ENCODE data around the gene TAAR8. TPM values are rescaled to one million over a fixed set of nuclear protein-coding genes. Genes with fewer than 3 reads are reported as not detected.

The TAAR8 gene
- total and polyA plus RNA-seq, 2 of the 13 experiments (the other 11 are each of a cell fraction or from before 2014, with no cell fraction given): 0.07 TPM; not detected in 1

GRCh38 chr6:132512638-132513632 lies 39.5 kb upstream of the TAAR8 start, which contains the start of gene STX7 (continued):
- TF ChIP-seq AHDC1 (CRISPR knock-in tag; IDR thresholded peaks at IDR 0.05; ENCODE audit: borderline replicate concordance): peak; percentile 25; the same call in 1 of the 2 replicates
- peak; percentile 54; the same call in 1 of the 2 replicates for TF ChIP-seq ZNF839 (CRISPR knock-in tag; IDR thresholded peaks at IDR 0.05; ENCODE audit: borderline replicate concordance)
- TF ChIP-seq, protein P1, sequence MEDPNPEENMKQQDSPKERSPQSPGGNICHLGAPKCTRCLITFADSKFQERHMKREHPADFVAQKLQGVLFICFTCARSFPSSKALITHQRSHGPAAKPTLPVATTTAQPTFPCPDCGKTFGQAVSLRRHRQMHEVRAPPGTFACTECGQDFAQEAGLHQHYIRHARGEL (CRISPR knock-in tag; IDR thresholded peaks at IDR 0.05): 0 out of 2 replicates have a peak, but pooled peaks have one; percentile 81
- TF ChIP-seq ESRRA (CRISPR knock-in tag; IDR thresholded peaks at IDR 0.05; ENCODE audit: low read depth): peak; percentile 75
- TF ChIP-seq, protein P2, sequence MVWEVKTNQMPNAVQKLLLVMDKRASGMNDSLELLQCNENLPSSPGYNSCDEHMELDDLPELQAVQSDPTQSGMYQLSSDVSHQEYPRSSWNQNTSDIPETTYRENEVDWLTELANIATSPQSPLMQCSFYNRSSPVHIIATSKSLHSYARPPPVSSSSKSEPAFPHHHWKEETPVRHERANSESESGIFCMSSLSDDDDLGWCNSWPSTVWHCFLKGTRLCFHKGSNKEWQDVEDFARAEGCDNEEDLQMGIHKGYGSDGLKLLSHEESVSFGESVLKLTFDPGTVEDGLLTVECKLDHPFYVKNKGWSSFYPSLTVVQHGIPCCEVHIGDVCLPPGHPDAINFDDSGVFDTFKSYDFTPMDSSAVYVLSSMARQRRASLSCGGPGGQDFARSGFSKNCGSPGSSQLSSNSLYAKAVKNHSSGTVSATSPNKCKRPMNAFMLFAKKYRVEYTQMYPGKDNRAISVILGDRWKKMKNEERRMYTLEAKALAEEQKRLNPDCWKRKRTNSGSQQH (CRISPR knock-in tag; IDR thresholded peaks at IDR 0.05; ENCODE audit: low read depth): peak; percentile 5; the same call in 1 of the 2 replicates
- TF ChIP-seq ZNF253 (CRISPR knock-in tag; IDR thresholded peaks at IDR 0.05; ENCODE audit: borderline replicate concordance): peak; percentile 24; the same call in 1 of the 2 replicates
- peak; percentile 66 for TF ChIP-seq PHF21A (CRISPR knock-in tag; IDR thresholded peaks at IDR 0.05)
- peak; percentile 89; the same call in 1 of the 2 replicates for TF ChIP-seq POGZ (CRISPR knock-in tag; IDR thresholded peaks at IDR 0.05)
- TF ChIP-seq CBX2 (IDR thresholded peaks at IDR 0.05; ENCODE audit: low read depth, low read length): no peak
- peak; percentile 88; the same call in 1 of the 2 replicates for TF ChIP-seq CBX2 (CRISPR knock-in tag; IDR thresholded peaks at IDR 0.05; ENCODE audit: low read depth)
- peak; percentile 79; the same call in 1 of the 2 replicates for TF ChIP-seq RXRA (CRISPR knock-in tag; IDR thresholded peaks at IDR 0.05)
- TF ChIP-seq DMAP1 (CRISPR knock-in tag; IDR thresholded peaks at IDR 0.05): peak; percentile 79; the same call in 1 of the 2 replicates
- TF ChIP-seq MAFF (IDR thresholded peaks at IDR 0.05; ENCODE audit: low read depth, low read length): peak; percentile 80
- TF ChIP-seq SOX13 (IDR thresholded peaks at IDR 0.05): peak; percentile 30; the same call in 1 of the 2 replicates
- peak in 1 of 2 experiments; percentile 26; a peak in 1 of 4 replicates for TF ChIP-seq SOX13 (CRISPR knock-in tag; conservative IDR thresholded peaks at IDR 0.05 in 1 of 2, IDR thresholded peaks at IDR 0.05 in 1 of 2)
- TF ChIP-seq AFF4 (CRISPR knock-in tag; IDR thresholded peaks at IDR 0.05): no peak

All from HepG2 (cell line).